Trophoblast cell (in vitro differentiated cells and primary cell): ENCODE data around the gene CLEC2D.

Experiments
- DNase-seq, 2 donors: peaks; one replicate each; pipeline ENCODE4 v3.0.0-alpha.2; 2016
- H2AFZ ChIP-seq: 2 replicates; pipeline ENCODE4 v1.6.1; 2013; ENCODE audit warnings: low read length, moderate library complexity, mild to moderate bottlenecking; ENCODE audit not compliant: insufficient read depth, poor library complexity
- H2AK5ac ChIP-seq: 2 replicates; pipeline ENCODE4 v1.6.1; 2013; ENCODE audit warnings: mild to moderate bottlenecking, low read length
- H2BK120ac ChIP-seq: 2 replicates; pipeline ENCODE4 v1.6.1; 2013; ENCODE audit warnings: low read length, mild to moderate bottlenecking, moderate library complexity; ENCODE audit not compliant: insufficient read depth, poor library complexity
- H2BK12ac ChIP-seq: 2 replicates; pipeline ENCODE4 v1.6.1; 2013; ENCODE audit warnings: mild to moderate bottlenecking, low read length, moderate library complexity
- H2BK5ac ChIP-seq: 2 replicates; pipeline ENCODE4 v1.6.1; 2013; ENCODE audit warnings: low read length, low read depth, moderate library complexity, mild to moderate bottlenecking; ENCODE audit not compliant: poor library complexity
- H3K14ac ChIP-seq: 2 replicates; pipeline ENCODE4 v1.6.1; 2013; ENCODE audit warnings: mild to moderate bottlenecking, low read length
- H3K18ac ChIP-seq: 2 replicates; pipeline ENCODE4 v1.6.1; 2013; ENCODE audit warnings: mild to moderate bottlenecking, low read length
- H3K23ac ChIP-seq: 2 replicates; pipeline ENCODE4 v1.6.1; 2013; ENCODE audit warnings: low read length
- H3K27ac ChIP-seq: 2 replicates; pipeline ENCODE4 v1.5.1; 2013; ENCODE audit warnings: low read depth, mild to moderate bottlenecking, inconsistent platforms, low read length, moderate library complexity
- H3K27me3 ChIP-seq: 2 replicates; pipeline ENCODE4 v1.6.1; 2013; ENCODE audit warnings: inconsistent platforms, mild to moderate bottlenecking, low read length, moderate library complexity; ENCODE audit not compliant: insufficient read depth
- H3K36me3 ChIP-seq, 2 experiments: 1 replicate in 1 of 2; 2 replicates in 1 of 2; pipeline ENCODE4 v1.6.1; 2013; ENCODE audit warnings: low read length in 2 of 2, mild to moderate bottlenecking in 2 of 2, moderate library complexity in 1 of 2; ENCODE audit not compliant: insufficient read depth in 2 of 2, control insufficient read depth in 1 of 2
- H3K4ac ChIP-seq: 2 replicates; pipeline ENCODE4 v1.6.1; 2013; ENCODE audit warnings: low read depth, mild to moderate bottlenecking, low read length, moderate library complexity
- H3K4me1 ChIP-seq, 2 experiments: 1 replicate in 1 of 2; 2 replicates in 1 of 2; pipeline ENCODE4 v1.6.1; 2013; ENCODE audit warnings: low read length in 2 of 2, mild to moderate bottlenecking in 2 of 2, moderate library complexity in 1 of 2; ENCODE audit not compliant: insufficient read depth in 2 of 2, control insufficient read depth in 1 of 2
- H3K4me2 ChIP-seq: 2 replicates; pipeline ENCODE4 v1.6.1; 2013; ENCODE audit warnings: inconsistent platforms, mild to moderate bottlenecking, low read length, moderate library complexity
- H3K4me3 ChIP-seq: 2 replicates; pipeline ENCODE4 v1.5.1; 2013; ENCODE audit warnings: mild to moderate bottlenecking, low read depth, low read length, inconsistent platforms
- H3K79me1 ChIP-seq: one replicate; pipeline ENCODE4 v1.6.1; 2013; ENCODE audit warnings: low read length
- H3K79me2 ChIP-seq: 2 replicates; pipeline ENCODE4 v1.6.1; 2013; ENCODE audit warnings: low read length, mild to moderate bottlenecking; ENCODE audit not compliant: control insufficient read depth, insufficient read depth, poor library complexity
- H3K9ac ChIP-seq: 2 replicates; pipeline ENCODE4 v1.6.1; 2013; ENCODE audit warnings: mild to moderate bottlenecking, low read length
- H3K9me3 ChIP-seq: 2 replicates; pipeline ENCODE4 v1.6.1; 2013; ENCODE audit warnings: low read depth, mild to moderate bottlenecking, control low read depth, inconsistent platforms, low read length; ENCODE audit not compliant: insufficient read depth
- H4K12ac ChIP-seq: 2 replicates; pipeline ENCODE4 v1.6.1; 2013; ENCODE audit warnings: low read depth, mild to moderate bottlenecking, low read length, moderate library complexity
- H4K8ac ChIP-seq: 2 replicates; pipeline ENCODE4 v1.6.1; 2013; ENCODE audit warnings: low read depth, mild to moderate bottlenecking, low read length, moderate library complexity
- H4K91ac ChIP-seq: one replicate; pipeline ENCODE4 v1.6.1; 2013; ENCODE audit warnings: low read depth, mild to moderate bottlenecking, low read length, moderate library complexity
- WGBS: extraction: QIAGEN DNeasy Blood & Tissue Kit; methylation state at CpG from one replicate; pipeline ENCODE4 v1.1.7; 2013; ENCODE audit warnings: missing lambda C conversion rate; ENCODE audit not compliant: insufficient read length, insufficient coverage; ENCODE audit errors: extremely low coverage; 5-methylcytosine and 5-hydroxymethylcytosine counted together

The CLEC2D gene

GRCh38 chr12:9699269-9699897 lies 29.9 kb downstream of the CLEC2D start:
- Histone ChIP-seq H4K8ac (no peak overlapping the region), H2BK5ac (no peak overlapping the region), H2BK12ac (no peak overlapping the region), H3K4ac (no peak overlapping the region), H3K79me1 (no peaks in the 10 kb centered on the region), H3K23ac (no peak overlapping the region), H3K4me1 (no peaks in the 10 kb centered on the region), H3K14ac (no peak overlapping the region), H3K9me3 (peaks cover 8% of the 10 kb centered on the region), H3K36me3 (peaks cover 0 to 4% of the 10 kb centered on the region in 2 experiments), H4K12ac (no peak overlapping the region), H3K18ac (no peak overlapping the region), H2BK120ac (no peak overlapping the region), H3K9ac (no peak overlapping the region), H2AK5ac (no peak overlapping the region), H2AFZ (no peak overlapping the region), H4K91ac (no peak overlapping the region), H3K27ac (no peak overlapping the region), H3K4me3 (no peak overlapping the region), H3K27me3 (no peaks in the 10 kb centered on the region), H3K4me2 (no peak overlapping the region), H3K79me2 (no peaks in the 10 kb centered on the region)
- WGBS = no CpG with 5 or more reads among the region's 1 CpG
- no peak for DNase-seq

- WGBS = no CpG with 5 or more reads among the region's 2 CpGs
- Histone ChIP-seq H3K79me2 (no peaks in the 10 kb centered on the region), H3K27ac (no peak overlapping the region), H2AFZ (no peak overlapping the region), H4K8ac (no peak overlapping the region), H3K4me1 (no peaks in the 10 kb centered on the region), H4K12ac (no peak overlapping the region), H3K9ac (no peak overlapping the region), H2BK12ac (no peak overlapping the region), H3K18ac (no peak overlapping the region), H3K4me2 (no peak overlapping the region), H3K4ac (no peak overlapping the region), H3K36me3 (peaks cover 0 to 3% of the 10 kb centered on the region in 2 experiments), H2BK5ac (no peak overlapping the region), H3K27me3 (no peaks in the 10 kb centered on the region), H2BK120ac (no peak overlapping the region), H2AK5ac (no peak overlapping the region), H3K9me3 (peaks cover 8% of the 10 kb centered on the region), H4K91ac (no peak overlapping the region), H3K79me1 (no peaks in the 10 kb centered on the region), H3K14ac (no peak overlapping the region), H3K4me3 (no peak overlapping the region), H3K23ac (no peak overlapping the region)
- DNase-seq = no peak
Observed at GRCh38 chr12:9699898-9700605, 30.5 kb downstream of the CLEC2D start.

- DNase-seq = no peak
- Histone ChIP-seq H4K8ac (no peak overlapping the region), H2AFZ (no peak overlapping the region), H2BK120ac (no peak overlapping the region), H3K4me2 (no peak overlapping the region), H3K14ac (no peak overlapping the region), H2BK12ac (no peak overlapping the region), H3K23ac (no peak overlapping the region), H2AK5ac (no peak overlapping the region), H3K79me2 (no peaks in the 10 kb centered on the region), H3K4me3 (no peak overlapping the region), H3K9me3 (peaks cover 8% of the 10 kb centered on the region), H3K18ac (no peak overlapping the region), H3K36me3 (peaks cover 0 to 1% of the 10 kb centered on the region in 2 experiments), H3K4ac (no peak overlapping the region), H3K4me1 (no peaks in the 10 kb centered on the region), H4K12ac (no peak overlapping the region), H3K79me1 (no peaks in the 10 kb centered on the region), H4K91ac (no peak overlapping the region), H3K27me3 (no peaks in the 10 kb centered on the region), H3K9ac (no peak overlapping the region), H2BK5ac (no peak overlapping the region), H3K27ac (no peak overlapping the region)
- WGBS = no CpG with 5 or more reads among the region's 2 CpGs
Observed at GRCh38 chr12:9700606-9700956, 31.1 kb downstream of the CLEC2D start.

GRCh38 chr12:9701380-9702154 lies 32.1 kb downstream of the CLEC2D start:
- H3K4me3 ChIP-seq = no peak overlapping the region
- H4K8ac ChIP-seq = no peak overlapping the region
- no peak overlapping the region for H2AK5ac ChIP-seq
- no peaks in the 10 kb centered on the region for H3K79me2 ChIP-seq
- no peaks in the 10 kb centered on the region for H3K27me3 ChIP-seq
- no peak overlapping the region for H3K14ac ChIP-seq
- no peak overlapping the region for H2BK120ac ChIP-seq
- no peak overlapping the region for H4K12ac ChIP-seq
- peaks cover 8% of the 10 kb centered on the region for H3K9me3 ChIP-seq
- no peak overlapping the region for H2BK12ac ChIP-seq
- no peak overlapping the region for H4K91ac ChIP-seq
- no peak overlapping the region for H3K23ac ChIP-seq
- H3K18ac ChIP-seq = no peak overlapping the region
- H3K4me1 ChIP-seq = no peaks in the 10 kb centered on the region
- H3K4ac ChIP-seq = no peak overlapping the region
- no peak overlapping the region for H2BK5ac ChIP-seq
- H3K4me2 ChIP-seq = no peak overlapping the region
- WGBS = no CpG with 5 or more reads among the region's 1 CpG
- H3K27ac ChIP-seq = no peak overlapping the region
- peaks cover 0 to 1% of the 10 kb centered on the region in 2 experiments for H3K36me3 ChIP-seq
- H3K9ac ChIP-seq = no peak overlapping the region
- no peaks in the 10 kb centered on the region for H3K79me1 ChIP-seq
- no peak for DNase-seq
- H2AFZ ChIP-seq = no peak overlapping the region
